WI38 (cell line): Measurements from ENCODE around the gene KLF7.

Experiments
- H3K4me3 ChIP-seq: 2 replicates; pipeline ENCODE4 v1.5.1; 2011; ENCODE audit warnings: low read depth, mild to moderate bottlenecking, control low read depth, low read length
- CTCF ChIP-seq: IDR thresholded peaks from 2 replicates; pipeline ENCODE4 v1.5.1; 2012; ENCODE audit warnings: low read depth, mild to moderate bottlenecking, control low read depth, low read length

KLF7 gene

GRCh38 chr2:207155516-207156444 is 10.0 kb downstream of the KLF7 start:
- H3K4me3 ChIP-seq: no peak overlapping the region
- TF ChIP-seq CTCF: no peak

GRCh38 chr2:207154556-207155510 is 10.9 kb downstream of the KLF7 start:
- no peak for TF ChIP-seq CTCF
- no peak overlapping the region for H3K4me3 ChIP-seq

- H3K4me3 ChIP-seq: no peak overlapping the region
Measured at GRCh38 chr2:207153266-207153975, 12.3 kb downstream of the KLF7 start.

GRCh38 chr2:207151048-207151447 is 14.7 kb downstream of the KLF7 start:
- TF ChIP-seq CTCF: no peak
- no peak overlapping the region for H3K4me3 ChIP-seq

More at GRCh38 chr2:207153266-207153975, 12.3 kb downstream of the KLF7 start:
- TF ChIP-seq CTCF: no peak

- H3K4me3 ChIP-seq: no peak overlapping the region
- TF ChIP-seq CTCF: no peak
Measured at GRCh38 chr2:207150284-207150683, 15.5 kb downstream of the KLF7 start.

GRCh38 chr2:207149249-207150213 is 16.2 kb downstream of the KLF7 start:
- TF ChIP-seq CTCF: no peak
- H3K4me3 ChIP-seq: no peak overlapping the region
